Activated T-cell treated with anti-CD3 and anti-CD28 coated beads for 48 hours (primary cell): ENCODE measurements around the gene CALM3.

Source experiments
- DNase-seq: peaks from one replicate; pipeline ENCODE4 v3.0.0-alpha.2; 2020; ENCODE audit warnings: low read depth

Gene CALM3

GRCh38 chr19:46599716-46600373, 1.3 kb upstream of the CALM3 start:
- DNase-seq: no peak

- DNase-seq: peak; percentile 97
Measured at GRCh38 chr19:46600384-46601317, 479 bp upstream of the CALM3 start.

GRCh38 chr19:46602392-46603194, 1.5 kb downstream of the CALM3 start:
- DNase-seq: no peak

GRCh38 chr19:46603195-46603637, 2.1 kb downstream of the CALM3 start:
- DNase-seq: no peak

GRCh38 chr19:46603752-46604231, 2.7 kb downstream of the CALM3 start:
- DNase-seq: no peak

- DNase-seq: no peak
Measured at GRCh38 chr19:46604781-46605355, 3.7 kb downstream of the CALM3 start.

- no peak for DNase-seq
Measured at GRCh38 chr19:46605356-46605821, 4.3 kb downstream of the CALM3 start.

GRCh38 chr19:46606019-46606418, 4.9 kb downstream of the CALM3 start:
- DNase-seq: no peak

- no peak for DNase-seq
Measured at GRCh38 chr19:46606681-46607447, 5.7 kb downstream of the CALM3 start.

GRCh38 chr19:46607448-46607841, 6.3 kb downstream of the CALM3 start:
- no peak for DNase-seq

GRCh38 chr19:46608178-46608577, 7.0 kb downstream of the CALM3 start:
- no peak for DNase-seq

GRCh38 chr19:46608581-46609345, 7.6 kb downstream of the CALM3 start:
- no peak for DNase-seq

- DNase-seq: no peak
Measured at GRCh38 chr19:46609511-46610412, 8.6 kb downstream of the CALM3 start.

- no peak for DNase-seq
Measured at GRCh38 chr19:46610413-46610775, 9.3 kb downstream of the CALM3 start.

- no peak for DNase-seq
Measured at GRCh38 chr19:46610851-46611770, 10.0 kb downstream of the CALM3 start.

GRCh38 chr19:46611776-46612175, 10.6 kb downstream of the CALM3 start:
- no peak for DNase-seq

GRCh38 chr19:46613525-46613924, 12.4 kb downstream of the CALM3 start:
- DNase-seq: no peak

- DNase-seq: peak; percentile 76
Measured at GRCh38 chr19:46614114-46614722, 13.1 kb downstream of the CALM3 start.
